HG03066 (cell line): ENCODE results near the gene SYNPO.

Experiments
- ATAC-seq: cut with Tn5 transposase; IDR thresholded peaks from one replicate; pipeline ENCODE4 v1.9.1; 2021; ENCODE audit warnings: low read depth; ENCODE audit not compliant: unreplicated experiment

Gene SYNPO, protein sequence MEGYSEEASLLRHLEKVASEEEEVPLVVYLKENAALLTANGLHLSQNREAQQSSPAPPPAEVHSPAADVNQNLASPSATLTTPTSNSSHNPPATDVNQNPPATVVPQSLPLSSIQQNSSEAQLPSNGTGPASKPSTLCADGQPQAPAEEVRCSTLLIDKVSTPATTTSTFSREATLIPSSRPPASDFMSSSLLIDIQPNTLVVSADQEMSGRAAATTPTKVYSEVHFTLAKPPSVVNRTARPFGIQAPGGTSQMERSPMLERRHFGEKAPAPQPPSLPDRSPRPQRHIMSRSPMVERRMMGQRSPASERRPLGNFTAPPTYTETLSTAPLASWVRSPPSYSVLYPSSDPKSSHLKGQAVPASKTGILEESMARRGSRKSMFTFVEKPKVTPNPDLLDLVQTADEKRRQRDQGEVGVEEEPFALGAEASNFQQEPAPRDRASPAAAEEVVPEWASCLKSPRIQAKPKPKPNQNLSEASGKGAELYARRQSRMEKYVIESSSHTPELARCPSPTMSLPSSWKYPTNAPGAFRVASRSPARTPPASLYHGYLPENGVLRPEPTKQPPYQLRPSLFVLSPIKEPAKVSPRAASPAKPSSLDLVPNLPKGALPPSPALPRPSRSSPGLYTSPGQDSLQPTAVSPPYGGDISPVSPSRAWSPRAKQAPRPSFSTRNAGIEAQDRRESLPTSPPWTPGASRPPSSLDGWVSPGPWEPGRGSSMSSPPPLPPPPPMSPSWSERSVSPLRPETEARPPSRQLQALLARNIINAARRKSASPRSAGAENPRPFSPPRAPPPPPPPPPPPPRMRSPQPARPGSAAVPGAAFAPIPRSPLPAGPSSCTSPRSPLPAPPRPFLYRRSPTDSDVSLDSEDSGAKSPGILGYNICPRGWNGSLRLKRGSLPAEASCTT

DNA sequence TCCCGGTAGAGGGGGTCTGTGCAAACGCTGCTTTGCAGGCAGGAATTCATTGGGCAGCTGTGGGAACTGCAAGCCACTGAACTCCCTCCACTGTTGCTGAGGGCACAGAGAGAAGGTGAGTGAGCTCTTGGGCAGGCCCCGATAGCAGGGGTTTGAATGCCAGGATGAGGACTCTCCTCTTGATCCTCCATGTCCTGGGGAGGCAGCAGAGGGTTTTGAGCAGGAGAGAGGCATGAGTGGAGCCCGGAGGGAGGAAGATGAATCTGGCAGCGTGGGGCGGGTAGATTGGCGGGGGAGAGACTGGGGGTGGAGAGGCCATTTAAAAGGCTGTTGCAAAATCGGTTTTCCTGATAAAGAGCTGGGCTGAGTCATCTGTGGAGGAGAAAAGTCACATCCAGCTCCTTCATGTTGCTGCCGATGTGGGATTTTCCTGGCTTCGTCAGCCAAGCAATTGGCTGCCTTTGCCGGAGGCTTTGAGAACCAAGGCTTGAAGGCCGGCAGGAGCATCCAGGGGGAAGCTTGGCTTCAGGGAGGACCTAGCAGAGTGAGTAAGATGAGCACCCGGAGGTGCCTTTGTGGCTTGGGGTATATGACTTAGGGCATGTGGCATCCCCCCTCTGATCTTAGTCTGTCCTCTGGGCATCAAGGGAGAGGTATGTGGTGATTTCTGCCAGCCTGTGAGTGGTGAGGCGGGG is at the start of gene SYNPO:
SYNPO (plus strand) TSS at position 350 of the 695 bp plus-strand sequence. CDS start 7,616 bp downstream, outside the sequence.
- ATAC-seq, result no peak

DNA sequence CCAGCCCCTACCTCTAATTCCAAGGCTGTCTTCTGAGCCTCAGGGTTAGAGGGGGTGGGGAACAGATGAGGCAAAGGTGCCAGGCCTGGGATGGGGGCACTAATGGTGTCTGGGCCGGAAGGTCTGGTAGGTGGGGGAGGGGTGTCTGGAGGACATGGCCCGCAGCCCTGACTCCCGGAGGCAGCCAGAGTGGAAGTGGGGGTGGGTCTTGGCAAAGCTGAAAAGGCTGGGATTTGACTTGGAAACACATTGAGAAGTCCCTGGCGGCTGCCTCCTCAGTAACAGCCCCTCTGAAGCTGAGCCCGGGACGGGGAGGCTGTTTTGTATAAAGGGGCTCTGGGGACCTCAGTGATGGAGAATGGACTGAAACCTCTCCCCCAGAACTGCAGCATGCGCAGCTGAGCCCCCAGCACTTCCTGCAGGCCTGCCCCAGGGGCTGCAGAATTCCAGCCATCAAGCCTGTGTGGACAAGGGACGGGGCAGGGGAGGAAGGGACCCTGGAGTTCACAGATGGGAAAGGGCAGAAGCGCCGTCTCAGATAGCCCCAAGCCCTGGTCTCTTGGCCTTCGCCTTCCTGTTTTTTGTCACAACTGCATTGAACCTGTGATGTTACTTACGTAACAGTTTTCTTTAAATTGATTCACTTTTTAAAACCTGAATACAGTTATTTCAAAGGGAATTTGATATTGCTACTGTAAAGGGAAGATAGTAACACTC is 49.3 kb upstream of the SYNPO start:
- no peak for ATAC-seq

DNA sequence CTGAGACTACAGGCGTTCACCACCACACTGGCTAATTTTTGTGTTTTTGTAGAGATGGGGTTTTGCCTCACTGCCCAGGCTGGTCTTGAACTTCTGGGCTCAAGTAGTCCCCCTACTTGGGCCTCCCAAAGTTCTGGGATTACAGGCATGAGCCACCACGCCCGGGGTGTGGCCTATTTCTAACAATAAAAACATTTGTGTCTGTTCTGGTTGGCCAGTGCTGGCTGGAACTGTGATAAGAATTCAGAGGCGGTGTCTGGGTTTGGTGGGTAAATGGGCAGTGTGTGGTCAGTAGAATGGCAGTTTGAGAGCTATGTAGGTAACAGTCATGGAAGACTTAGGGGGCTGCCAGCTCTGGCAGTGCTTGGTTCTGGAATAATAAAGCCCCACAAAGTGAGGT is 46.9 kb upstream of the SYNPO start:
- ATAC-seq, result no peak

DNA sequence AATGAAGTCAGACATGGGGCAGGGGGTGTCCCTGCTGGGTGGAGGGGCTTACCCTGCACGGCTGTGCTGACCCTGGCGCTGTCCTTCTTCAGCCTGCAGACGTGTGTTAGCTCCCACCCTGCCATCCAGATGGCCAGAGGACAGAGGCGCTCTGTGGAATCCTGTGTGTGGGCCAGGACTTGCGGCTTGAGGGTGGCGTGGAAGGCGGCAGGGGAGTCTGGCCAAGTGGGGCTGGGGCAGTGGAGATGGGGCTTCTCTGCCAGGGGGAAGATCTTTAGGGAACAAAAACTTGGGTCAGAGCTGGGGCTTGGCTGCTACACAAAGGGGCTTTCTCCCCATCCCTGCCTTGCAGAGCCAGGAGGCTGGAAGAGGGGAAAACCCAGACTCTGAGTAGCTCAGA is 46.5 kb upstream of the SYNPO start:
- no peak for ATAC-seq

DNA sequence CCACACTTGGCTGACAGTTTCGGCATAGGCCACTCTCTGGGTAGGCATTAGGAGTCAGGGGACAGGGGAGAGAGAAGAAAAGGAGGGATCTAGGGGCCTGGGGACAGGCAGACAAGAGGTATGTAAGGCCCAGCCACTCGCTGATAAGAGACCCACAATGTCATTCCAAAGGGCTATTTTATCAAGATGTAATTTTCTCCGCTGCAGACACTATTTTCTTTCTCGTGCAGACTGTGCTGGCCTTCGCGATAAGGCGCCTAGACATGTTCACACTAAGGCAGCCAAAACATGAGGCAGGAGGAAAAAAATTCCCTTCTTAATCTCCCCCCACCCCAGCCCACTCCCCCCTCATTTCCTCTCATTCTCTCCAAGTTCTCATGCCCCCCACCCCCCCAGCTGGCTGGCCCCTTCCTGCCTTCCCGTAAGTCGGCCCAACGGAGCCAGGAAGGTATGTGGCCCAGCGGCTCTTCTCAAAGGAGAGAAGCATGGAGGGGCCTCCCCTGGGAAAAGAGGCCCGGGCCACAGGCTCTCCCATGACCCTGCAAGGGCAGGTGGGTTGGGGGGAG is 44.9 kb upstream of the SYNPO start:
- ATAC-seq, result no peak

DNA sequence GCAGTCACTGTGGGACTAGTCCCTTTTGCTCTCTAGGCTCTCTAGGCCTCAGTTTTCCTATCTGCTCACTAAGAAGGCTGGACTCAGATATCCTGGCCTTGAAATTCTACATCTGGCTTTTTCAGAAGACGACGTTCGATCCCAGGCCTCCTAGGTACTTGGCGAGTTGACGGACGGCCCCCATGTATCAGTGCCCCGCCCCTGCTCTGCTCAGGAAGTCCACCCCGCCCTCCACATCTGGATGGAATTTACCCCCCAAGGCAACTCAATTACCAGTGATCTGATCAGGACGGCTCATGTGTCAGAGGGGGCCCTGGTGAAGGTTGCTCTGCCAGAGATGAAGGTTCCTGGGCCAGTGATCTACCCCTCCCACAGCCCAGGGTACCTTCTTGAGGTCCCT is 44.1 kb upstream of the SYNPO start:
- no peak for ATAC-seq

DNA sequence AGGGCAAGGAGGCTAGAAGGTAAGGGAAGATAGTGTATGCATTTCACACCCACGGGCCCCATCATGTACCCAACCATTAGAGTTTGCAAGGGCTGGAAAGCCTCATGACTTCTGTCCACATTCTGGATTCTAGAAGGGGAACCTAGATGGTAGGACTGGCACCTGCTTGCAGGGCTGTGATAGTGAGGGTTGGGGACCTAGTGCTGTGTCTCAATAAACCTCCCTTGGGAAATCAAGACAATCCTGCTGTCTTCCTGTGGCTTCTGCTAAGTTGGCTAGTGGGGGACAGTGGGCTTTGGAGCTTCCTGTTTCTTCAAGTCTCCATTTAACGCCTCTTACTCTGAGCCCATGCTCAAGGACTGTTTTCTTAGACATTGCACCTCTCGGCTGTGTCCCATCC is 43.6 kb upstream of the SYNPO start:
- no peak for ATAC-seq

DNA sequence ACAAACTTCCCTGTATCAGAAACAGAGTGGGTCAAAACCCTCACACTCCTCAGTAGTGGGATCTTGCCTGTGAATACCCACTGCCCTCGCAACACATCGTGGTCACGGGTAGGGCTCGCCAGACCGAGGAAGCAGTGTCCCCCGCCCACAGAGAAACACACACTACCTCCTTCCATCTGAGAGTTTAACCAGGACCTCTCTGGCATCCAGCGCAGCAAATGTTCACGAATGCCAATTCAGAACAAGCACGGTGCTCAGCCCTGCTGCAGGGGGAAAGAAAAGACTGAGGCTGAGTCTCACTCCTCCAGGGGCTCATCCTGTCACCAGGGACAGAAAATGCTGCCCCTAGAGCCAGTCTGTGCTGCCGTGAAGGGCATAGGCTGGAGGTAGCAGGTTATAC is 42.5 kb upstream of the SYNPO start:
- ATAC-seq, result no peak

DNA sequence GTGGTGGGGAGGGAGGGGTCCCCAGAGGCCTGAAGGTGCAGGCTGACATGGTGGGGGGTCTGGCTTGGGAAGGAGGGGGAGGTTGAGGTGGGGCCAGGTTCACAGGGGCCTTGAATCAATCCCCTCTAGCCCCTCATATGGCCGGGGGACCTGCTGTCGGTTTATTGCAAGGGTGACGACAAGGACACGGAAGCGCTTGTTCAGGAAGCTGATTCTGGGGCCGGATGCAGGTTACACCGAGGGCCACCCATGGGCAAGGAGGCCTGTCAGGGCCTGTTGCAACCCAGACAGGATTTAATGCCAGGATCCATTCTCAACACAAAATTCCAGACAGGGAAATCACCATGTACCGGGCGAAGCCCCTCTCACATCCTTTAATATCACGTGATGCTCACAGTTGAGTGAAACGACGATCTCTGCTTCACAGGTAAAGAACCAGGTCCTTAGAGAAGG is 41.6 kb upstream of the SYNPO start:
- no peak for ATAC-seq

DNA sequence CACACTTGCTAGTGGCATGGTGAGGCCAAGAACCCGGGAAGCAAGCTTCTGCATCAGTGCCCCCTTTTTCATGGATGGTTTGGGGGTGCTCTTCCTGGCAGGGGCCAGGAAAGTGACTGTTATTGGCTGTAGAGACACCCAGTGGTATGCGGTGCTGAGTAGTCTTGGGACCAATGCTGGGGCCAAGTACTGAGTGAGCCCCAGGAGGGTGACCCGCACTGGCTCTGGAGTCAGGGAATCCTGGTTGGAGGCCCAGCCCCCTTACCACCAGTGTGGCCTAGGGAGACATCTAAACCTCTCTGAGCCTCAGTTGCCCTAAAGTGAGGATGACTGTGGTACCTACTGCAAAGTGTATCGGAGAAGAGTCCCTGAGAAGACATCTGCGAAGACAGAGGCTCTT is 41.2 kb upstream of the SYNPO start:
- ATAC-seq, result no peak

DNA sequence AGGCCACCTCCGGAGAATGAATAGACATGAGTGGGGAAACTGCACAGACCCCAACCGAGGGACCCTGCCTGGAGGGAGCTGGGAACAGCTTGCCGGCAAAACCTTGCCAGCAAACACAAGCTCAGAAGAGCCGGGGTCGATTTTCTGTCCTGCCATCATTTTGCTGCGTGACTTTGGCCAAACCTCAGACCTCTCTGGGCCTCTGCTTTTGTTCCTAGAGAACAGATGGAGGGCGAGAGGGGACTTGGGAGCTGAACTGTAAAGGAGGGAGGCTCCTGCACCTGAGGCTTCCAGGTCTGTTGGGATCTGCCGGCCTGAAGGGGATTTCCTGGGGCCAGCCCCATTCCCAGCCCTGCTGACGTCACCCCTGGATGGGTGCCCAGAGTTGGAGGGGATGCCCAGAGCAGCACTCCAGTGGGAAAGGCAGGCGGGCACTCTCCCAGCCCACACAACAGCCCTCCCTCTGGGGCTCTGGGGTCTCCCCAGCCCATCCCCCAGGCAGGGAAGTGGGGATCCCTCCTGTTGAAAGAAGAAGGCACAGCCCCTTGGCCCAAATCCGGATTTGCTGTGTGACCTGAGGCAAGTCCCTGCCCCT is 40.4 kb upstream of the SYNPO start:
- no peak for ATAC-seq

DNA sequence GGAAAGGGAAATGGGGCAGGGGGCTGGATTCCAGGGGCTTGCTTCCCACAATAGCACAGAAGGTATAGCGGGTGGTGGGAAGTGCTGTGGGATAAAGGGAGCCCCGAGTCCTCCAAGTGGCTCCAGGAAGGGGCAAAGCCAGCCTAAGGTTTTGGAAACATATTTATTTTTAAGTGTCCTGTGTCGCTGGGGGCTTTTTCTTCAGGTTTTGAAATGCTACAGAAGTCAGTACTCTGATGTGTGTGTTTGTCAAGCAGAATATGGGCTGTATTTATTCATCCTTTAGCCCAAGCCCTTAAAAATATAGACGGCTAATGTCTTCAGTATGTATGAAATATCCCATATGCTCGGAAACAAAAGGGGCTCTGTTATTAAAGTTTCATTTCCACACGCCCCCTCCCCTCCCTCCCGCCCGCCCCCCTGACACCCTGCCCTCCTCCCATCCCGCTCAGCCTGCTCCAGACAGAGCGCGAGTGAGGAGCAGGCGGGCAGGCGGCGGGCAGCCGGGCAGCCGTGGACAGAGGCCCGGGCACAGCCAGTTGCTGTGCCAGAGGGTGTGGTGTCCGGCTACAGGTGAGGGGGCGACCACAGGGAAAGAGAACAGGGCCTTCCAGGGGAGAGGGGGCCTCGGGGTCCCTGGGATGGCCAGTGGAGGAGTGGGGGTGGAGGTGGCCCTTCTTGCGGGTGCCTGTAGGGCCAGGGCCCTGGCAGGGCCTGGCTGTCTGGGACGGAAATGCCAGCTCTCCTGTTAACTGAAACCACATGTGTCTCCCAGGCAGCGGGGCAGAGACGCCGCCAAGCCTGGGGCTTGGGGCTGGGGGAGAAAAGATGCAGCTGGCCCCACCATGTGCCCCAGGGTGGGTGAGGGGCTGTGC is 39.6 kb upstream of the SYNPO start:
- ATAC-seq, result no peak

DNA sequence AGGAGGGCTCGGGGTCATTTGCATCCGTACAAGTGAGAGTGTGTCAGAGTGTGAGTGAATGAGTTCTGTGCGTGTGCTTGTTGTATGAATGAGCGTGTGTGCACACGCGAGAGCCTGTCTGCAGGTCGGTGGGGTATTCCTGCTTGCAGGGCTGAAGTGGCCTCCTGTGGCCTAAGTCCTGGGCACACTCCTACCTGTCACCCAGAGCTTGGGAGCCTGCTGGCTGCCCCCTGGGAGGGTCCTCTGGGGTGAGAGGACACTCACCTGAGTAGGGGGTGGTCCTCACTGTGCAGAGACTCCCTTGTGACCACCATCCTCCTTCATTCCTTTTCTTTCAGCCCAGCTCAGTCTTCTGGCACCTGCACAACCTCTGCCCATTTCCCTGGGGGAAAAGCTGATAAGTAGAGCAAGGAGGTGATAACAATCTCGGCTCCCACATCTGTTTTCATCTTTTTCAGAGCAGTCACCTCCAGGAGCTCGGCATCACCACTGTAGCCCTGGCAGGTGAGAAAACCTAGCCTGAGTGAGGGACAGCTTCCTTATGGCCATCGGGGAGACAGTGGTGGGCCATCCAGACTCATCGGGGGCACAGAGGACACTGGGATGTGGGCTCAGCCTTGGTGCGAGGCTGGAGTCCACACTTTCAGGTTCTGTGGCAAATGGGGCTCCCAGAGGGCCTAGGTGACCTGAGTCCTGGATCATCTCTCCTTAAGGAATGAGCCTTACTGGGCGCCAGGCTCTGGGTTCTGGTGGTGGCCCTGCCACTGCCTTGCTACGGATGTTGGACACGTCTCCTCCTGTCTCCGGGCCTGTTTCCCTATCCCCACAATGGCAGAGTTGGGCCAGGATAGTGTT is 38.7 kb upstream of the SYNPO start:
- ATAC-seq, result no peak

DNA sequence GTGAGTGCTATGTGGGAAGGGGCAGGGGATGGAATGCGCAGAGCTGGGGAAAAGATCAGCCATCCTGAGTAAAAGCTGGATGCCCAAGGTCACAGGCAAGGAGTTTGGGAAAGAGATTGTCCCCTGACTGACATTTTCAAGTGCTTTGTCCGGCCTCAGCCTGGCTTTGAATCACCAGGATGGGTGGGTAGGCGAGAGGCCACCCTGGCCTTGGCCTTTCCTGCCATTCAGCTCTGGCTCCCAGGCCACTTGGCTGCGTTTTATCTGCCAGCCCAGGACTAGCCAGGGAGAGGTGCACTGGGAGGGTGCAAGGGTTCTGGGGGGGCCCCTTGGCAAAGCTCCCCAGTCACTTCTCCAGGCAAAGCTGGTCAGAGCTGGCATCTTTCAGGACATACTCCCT is 37.4 kb upstream of the SYNPO start:
- ATAC-seq, result no peak

DNA sequence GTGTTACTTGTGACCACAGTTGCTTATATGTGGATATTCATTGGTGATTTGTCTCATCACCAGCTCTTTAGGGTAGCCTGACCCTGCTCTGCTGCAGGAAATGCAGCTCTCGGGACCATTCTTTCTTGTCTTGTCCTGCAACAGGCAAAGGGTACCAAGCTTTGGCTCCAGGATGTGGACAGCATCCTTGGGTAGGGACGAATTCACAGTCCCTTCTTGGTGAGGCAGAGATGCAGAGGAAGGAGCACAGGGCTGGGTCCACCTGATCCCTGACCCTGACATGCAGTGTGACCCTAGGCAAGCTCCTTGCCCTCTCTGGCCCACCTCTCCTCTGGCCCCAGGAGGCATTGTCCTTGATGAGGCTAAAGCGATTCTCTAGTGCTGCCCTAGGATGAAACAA is 37.0 kb upstream of the SYNPO start:
- no peak for ATAC-seq

DNA sequence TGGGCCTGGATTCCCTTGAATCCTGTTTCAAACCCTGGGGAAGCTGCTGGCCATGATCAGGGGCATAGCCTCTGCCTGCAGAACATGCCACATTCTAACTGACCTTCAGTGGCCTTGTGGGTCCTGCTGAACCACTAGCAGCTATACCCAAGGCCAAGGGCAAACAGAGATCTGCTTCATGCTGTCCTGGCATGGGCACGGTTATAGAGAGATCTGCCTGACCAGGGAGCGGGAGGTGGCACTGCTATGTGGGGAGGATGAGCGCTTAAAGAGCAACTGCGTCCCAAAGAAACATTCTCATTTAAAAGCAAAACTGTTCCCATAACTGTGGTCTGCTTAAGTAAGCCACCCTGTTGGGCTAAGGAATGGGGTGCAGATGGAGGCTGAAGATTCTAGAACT is 36.5 kb upstream of the SYNPO start:
- no peak for ATAC-seq

DNA sequence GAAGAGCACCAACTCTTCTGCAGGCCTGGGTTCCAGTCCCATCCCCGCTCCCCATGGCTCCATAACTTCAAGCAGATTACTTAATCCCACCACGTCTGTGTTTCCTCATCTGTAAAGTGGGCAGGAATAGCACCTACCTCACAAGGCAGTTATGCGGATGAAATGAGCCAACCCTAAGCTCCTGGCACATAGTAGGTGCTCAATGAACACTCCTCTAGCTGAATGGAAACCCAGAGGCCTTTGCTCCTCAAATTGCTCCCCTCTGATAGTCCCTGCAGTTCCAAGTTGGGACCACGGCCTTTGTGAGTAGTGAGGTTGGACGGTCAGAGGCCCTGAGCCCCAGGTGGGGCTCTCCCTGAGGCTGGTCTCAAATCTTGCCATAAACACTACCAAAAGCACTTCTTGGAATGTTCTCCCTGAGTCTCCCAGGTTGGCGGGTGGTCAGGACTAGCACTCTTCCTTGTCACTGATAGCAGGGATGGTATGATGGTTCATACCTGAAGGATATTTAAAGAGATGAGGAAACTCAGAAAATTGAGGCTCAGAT is 35.5 kb upstream of the SYNPO start:
- ATAC-seq, result no peak

DNA sequence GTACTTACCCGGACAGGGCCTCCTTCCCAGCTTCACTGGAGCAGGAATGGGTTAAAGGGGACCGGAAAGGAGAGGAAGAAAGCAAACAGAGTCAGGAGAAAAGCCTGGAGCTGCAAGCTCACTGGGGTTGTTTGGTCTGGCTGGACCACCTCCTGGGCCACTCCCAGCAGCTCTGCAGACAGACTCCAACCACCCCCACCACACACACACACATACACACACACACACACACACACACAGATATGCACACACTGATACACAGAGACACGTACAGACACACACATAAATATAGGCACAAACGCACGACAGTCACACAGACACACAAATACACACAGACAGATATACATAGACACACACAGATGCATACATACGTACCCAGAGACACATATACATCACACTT is 34.9 kb upstream of the SYNPO start:
- ATAC-seq, result no peak
